MV-4-11 (cell line): ENCODE data around the gene HOXA13.

ENCODE experiments used
- DNase-seq: peaks from one replicate; lab custom pipeline; 2025; lab: John Stamatoyannopoulos, UW

The HOXA13 gene

GRCh38 chr7:27181795-27182275, 18.1 kb downstream of the HOXA13 start:
- no peak for DNase-seq

GRCh38 chr7:27180431-27181420, 19.2 kb downstream of the HOXA13 start:
- DNase-seq, result no peak

GRCh38 chr7:27179503-27180430, 20.1 kb downstream of the HOXA13 start:
- DNase-seq, result peak; percentile 41

GRCh38 chr7:27179030-27179429, 20.9 kb downstream of the HOXA13 start:
- no peak for DNase-seq

- DNase-seq, result no peak
These were observed 21.5 kb downstream of the HOXA13 start for GRCh38 chr7:27178366-27178765.

- DNase-seq, result no peak
These were observed 22.0 kb downstream of the HOXA13 start for GRCh38 chr7:27177795-27178320.

GRCh38 chr7:27176962-27177794, 22.7 kb downstream of the HOXA13 start:
- no peak for DNase-seq

- no peak for DNase-seq
These were observed 23.4 kb downstream of the HOXA13 start for GRCh38 chr7:27176524-27176845.

GRCh38 chr7:27175626-27176523, 24.0 kb downstream of the HOXA13 start:
- no peak for DNase-seq

GRCh38 chr7:27174874-27175625, 24.8 kb downstream of the HOXA13 start:
- DNase-seq, result no peak

- DNase-seq, result peak; percentile 39
These were observed 25.7 kb downstream of the HOXA13 start, which contains the start of gene HOXA10 for GRCh38 chr7:27173956-27174873. Gene HOXA10 (minus strand): TSS chr7:27174320. CDS start chr7:27174306, 14 bp downstream.

GRCh38 chr7:27173511-27173955, 26.4 kb downstream of the HOXA13 start:
- peak; percentile 20 for DNase-seq

GRCh38 chr7:27172823-27173510, 26.9 kb downstream of the HOXA13 start:
- no peak for DNase-seq

GRCh38 chr7:27172315-27172774, 27.5 kb downstream of the HOXA13 start:
- DNase-seq, result no peak

GRCh38 chr7:27171637-27172314, 28.1 kb downstream of the HOXA13 start:
- peak; percentile 11 for DNase-seq

- no peak for DNase-seq
These were observed 28.6 kb downstream of the HOXA13 start for GRCh38 chr7:27171325-27171636.
